ENCODE measurements around the gene ITGB6.

DNA sequence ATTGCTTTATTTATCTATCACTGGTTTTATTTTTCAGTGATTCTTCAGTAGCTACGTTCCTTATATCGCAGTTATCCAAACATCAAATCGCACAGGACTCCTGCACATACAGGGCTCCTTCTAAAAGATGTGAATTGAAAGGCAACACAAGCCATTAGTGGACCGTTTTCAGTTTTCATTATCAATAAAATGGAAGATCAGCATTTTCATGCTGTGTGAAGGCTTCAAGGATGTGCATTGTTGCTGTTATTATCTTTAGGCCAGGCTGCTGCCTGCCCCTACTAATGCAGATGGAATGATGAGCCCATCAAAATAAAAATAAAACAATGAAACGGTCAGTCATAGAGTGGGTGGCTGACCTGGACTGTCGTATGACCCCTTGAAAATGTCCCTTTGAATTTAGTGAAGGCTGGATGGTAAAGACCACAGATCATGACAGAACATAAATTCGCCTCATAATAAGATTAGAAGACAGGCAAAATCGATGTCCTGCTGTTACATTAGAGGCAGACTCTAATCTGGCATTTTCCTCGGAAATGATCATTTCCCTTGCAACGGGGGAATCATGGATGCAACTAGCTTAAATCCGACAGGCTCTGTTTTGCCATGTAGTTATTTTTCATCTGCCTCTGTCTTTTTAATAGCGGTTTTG lies 32.9 kb downstream of the ITGB6 start:
- no peak for TF ChIP-seq POLR2AphosphoS2 (conservative IDR thresholded peaks at IDR 0.05; ENCODE audit: low read length)
- TF ChIP-seq, protein P1, sequence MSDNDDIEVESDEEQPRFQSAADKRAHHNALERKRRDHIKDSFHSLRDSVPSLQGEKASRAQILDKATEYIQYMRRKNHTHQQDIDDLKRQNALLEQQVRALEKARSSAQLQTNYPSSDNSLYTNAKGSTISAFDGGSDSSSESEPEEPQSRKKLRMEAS (IDR thresholded peaks at IDR 0.05), result no peak
- no peak for TF ChIP-seq EP300 (IDR thresholded peaks at IDR 0.05)
- no peak for TF ChIP-seq POLR2A (IDR thresholded peaks at IDR 0.05; ENCODE audit: low read length)
- TF ChIP-seq, protein P2, sequence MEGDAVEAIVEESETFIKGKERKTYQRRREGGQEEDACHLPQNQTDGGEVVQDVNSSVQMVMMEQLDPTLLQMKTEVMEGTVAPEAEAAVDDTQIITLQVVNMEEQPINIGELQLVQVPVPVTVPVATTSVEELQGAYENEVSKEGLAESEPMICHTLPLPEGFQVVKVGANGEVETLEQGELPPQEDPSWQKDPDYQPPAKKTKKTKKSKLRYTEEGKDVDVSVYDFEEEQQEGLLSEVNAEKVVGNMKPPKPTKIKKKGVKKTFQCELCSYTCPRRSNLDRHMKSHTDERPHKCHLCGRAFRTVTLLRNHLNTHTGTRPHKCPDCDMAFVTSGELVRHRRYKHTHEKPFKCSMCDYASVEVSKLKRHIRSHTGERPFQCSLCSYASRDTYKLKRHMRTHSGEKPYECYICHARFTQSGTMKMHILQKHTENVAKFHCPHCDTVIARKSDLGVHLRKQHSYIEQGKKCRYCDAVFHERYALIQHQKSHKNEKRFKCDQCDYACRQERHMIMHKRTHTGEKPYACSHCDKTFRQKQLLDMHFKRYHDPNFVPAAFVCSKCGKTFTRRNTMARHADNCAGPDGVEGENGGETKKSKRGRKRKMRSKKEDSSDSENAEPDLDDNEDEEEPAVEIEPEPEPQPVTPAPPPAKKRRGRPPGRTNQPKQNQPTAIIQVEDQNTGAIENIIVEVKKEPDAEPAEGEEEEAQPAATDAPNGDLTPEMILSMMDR (IDR thresholded peaks at IDR 0.05), result no peak
- no peak for TF ChIP-seq RNF2 (IDR thresholded peaks at IDR 0.05; ENCODE audit: borderline replicate concordance, low read depth)
- TF ChIP-seq, protein P3, sequence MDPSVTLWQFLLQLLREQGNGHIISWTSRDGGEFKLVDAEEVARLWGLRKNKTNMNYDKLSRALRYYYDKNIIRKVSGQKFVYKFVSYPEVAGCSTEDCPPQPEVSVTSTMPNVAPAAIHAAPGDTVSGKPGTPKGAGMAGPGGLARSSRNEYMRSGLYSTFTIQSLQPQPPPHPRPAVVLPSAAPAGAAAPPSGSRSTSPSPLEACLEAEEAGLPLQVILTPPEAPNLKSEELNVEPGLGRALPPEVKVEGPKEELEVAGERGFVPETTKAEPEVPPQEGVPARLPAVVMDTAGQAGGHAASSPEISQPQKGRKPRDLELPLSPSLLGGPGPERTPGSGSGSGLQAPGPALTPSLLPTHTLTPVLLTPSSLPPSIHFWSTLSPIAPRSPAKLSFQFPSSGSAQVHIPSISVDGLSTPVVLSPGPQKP (IDR thresholded peaks at IDR 0.05; ENCODE audit: low read depth, low read length), result no peak
- no peak for TF ChIP-seq GATA3 (IDR thresholded peaks at IDR 0.05; ENCODE audit: borderline replicate concordance)
- TF ChIP-seq, protein P4, sequence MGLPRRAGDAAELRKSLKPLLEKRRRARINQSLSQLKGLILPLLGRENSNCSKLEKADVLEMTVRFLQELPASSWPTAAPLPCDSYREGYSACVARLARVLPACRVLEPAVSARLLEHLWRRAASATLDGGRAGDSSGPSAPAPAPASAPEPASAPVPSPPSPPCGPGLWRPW (IDR thresholded peaks at IDR 0.05), result no peak
- TF ChIP-seq JUNB (IDR thresholded peaks at IDR 0.05), result no peak
- TF ChIP-seq EHF (CRISPR knock-in tag; IDR thresholded peaks at IDR 0.05), result no peak

All from A549 (cell line).